T-helper 9 cell (primary cell): Measurements from ENCODE around the gene FYN.

Source experiments
- DNase-seq: peaks from one replicate; pipeline ENCODE4 v3.0.0-alpha.2; 2020

FYN gene

DNA sequence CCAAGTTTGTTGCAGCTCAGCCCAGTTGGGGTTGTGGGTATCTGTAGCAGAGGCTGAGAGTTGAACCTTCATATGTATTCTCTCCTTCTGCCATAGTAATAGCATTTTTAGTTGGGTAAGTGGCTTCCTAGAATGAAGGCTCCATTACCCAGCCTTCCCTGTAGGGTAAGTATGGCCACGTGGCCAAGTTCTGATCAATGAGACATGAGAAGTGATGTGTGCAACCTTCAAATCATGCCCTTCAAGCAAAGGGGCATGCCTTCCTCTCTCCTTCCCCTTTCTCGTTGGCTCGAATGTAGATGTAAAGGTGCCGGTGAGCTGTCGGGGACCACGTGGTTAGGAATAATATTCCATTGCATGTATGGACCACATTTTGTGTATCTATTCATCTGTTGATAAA, 254.8 kb downstream of the FYN start:
- DNase-seq = no peak

DNA sequence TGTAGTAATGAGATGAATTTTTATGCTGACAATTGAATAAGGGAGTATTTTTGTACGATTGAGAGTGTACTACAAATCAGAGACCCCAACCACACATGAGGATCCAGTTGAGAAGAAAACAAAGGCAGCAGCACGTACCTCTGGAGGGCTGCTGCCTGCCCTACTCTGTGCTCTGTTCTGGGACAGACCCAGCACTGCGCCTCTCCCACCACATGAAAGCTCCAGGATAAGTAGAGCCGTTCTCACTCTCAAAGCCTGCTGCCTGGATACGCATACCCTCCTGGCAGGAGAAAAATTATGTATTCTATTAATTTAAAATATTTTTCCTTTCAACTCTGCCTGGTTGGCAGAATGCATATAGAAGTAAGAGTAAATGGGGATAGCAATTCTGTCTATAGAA, 256.1 kb downstream of the FYN start:
- no peak for DNase-seq

DNA sequence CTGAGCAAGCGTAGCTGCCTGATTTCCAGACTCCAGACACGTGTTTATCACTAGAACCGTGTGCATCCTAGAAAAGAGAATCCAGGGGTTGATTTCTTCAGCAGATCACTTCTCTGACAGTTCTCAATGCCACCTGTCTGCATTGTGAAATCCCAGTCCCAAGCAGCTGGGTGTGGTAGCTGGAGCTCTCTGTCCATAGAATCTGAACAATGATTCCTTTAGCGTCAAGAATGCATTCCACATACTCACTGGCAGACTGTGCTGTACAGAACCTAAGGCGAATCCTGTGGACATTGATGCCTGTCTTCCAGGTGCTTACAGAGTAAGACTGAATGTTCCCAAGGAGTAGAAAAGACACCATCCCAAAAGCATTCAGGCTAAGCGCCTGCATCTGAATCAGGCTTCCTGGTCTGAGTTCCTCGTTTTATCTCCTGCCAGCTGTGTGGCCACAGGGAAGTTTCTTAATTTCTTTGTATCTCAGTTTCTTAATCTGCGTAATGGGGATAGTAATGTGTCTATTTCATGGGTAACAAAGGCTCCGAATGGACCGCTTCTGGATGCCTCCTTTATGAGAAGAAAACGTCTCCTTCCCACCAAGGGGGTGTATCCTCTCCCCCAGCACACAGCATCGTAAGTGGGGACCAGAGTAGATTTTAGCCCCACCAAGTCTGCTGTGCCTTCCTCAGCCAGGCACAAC, 257.2 kb downstream of the FYN start:
- no peak for DNase-seq

DNA sequence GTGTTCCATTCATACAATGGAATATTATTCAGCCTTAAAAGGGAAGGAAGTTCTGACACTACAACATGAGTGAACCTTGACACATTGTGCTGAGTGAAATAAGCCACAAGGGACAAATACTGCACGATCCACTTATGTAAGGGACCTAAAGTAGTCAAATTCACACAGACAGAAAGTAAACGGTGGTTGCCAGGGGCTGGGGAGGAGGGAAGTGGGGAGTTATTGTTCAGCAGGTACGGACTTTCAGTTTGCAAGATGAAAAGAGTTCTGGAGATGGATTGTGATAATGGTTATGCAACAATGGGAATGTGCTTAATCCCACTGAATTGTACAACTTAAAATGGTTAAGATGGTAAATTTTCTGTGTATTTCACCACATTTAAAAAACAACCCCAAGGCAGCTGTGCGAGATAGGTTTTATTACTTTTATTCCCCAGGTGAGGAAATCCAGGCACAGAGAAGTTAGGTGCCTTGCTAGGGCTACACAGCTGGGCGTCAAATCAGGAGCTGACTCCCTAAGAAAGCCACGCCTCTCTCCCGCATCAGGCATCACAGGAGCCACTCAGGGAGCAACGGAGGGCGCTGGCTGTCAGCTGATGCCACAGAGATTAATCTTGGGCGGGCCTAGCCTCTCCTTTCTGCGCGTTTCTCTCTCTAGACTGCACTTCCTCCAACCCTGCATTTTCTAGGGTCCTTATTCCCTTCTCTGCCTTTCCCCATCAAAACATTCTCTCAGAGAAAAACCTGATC, 258.2 kb downstream of the FYN start:
- no peak for DNase-seq

DNA sequence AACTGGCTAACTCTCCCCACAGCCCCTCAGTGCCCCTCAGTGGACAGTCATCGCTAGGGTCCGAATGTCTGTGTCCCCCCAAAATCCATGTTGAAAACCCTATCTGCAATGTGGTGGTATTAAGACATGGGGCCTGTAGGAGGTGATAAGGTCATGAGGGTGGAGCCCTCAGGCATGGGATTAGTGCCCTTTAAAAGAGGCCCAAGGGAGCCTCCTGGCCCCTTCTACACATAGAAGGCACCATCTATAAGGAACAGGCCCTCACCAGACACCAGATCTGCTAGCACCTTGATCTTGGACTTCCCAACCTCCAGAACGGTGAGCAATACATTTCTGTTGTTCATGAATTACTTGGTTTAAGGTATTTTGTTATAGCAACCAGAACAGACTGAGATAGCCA, 260.9 kb downstream of the FYN start:
- DNase-seq = no peak

DNA sequence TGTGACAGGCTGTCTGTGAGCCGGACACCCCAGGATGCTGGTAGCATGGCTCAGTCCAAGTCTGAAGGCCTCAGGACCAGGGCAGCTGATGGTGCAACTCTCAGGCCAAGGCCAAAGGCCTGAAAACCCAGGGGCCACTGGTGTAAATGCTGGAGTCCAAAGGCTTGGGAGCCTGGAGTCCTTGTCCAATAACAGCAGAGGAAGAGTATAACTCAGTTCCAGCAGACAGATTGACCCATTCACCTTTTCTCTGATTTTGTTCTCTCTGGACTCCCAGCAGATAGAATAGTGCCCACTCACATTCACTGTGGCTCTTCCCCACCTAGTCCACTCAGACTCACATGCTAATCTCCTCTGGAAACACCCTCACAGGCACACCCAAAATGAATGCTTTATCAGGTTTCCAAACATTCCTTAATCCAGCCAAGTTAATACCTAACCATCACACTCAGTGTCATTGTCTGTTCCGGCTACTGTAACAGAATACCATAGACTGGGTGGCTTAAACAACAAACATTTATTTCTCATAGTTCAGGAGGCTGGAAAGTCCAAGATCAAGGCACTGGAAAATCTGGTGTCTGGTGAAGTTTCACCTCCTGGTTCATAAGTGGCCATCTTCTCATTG, 262.6 kb downstream of the FYN start:
- no peak for DNase-seq
